ENCODE measurements around the gene CLDN20.

The CLDN20 gene

GRCh38 chr6:155234167-155234566, 29.6 kb upstream of the CLDN20 start:
- TF ChIP-seq CTCF (conservative IDR thresholded peaks at IDR 0.05) (no peak), ZFX (IDR thresholded peaks at IDR 0.05) (no peak)
- H3K27ac ChIP-seq: no peak overlapping the region

- TF ChIP-seq ZFX (IDR thresholded peaks at IDR 0.05) (no peak), CTCF (conservative IDR thresholded peaks at IDR 0.05) (no peak)
- no peak overlapping the region for H3K27ac ChIP-seq
These were observed 29.1 kb upstream of the CLDN20 start for GRCh38 chr6:155234687-155235086.

- H3K27ac ChIP-seq: no peak overlapping the region
- TF ChIP-seq CTCF (conservative IDR thresholded peaks at IDR 0.05) (no peak), ZFX (IDR thresholded peaks at IDR 0.05) (no peak)
These were observed 28.7 kb upstream of the CLDN20 start for GRCh38 chr6:155235087-155235486.

- no peak overlapping the region for H3K27ac ChIP-seq
- no peak for TF ChIP-seq ZFX (IDR thresholded peaks at IDR 0.05)
- TF ChIP-seq CTCF (conservative IDR thresholded peaks at IDR 0.05): no peak
These were observed 26.2 kb upstream of the CLDN20 start for GRCh38 chr6:155237613-155238012.

- H3K27ac ChIP-seq: no peak overlapping the region
These were observed 22.8 kb upstream of the CLDN20 start for GRCh38 chr6:155240905-155241600.

GRCh38 chr6:155241966-155242365, 21.8 kb upstream of the CLDN20 start:
- TF ChIP-seq CTCF (conservative IDR thresholded peaks at IDR 0.05) (no peak), ZFX (IDR thresholded peaks at IDR 0.05) (no peak)
- no peak overlapping the region for H3K27ac ChIP-seq

More at GRCh38 chr6:155240905-155241600, 22.8 kb upstream of the CLDN20 start:
- TF ChIP-seq ZFX (IDR thresholded peaks at IDR 0.05): no peak
- no peak for TF ChIP-seq CTCF (conservative IDR thresholded peaks at IDR 0.05)

- no peak for TF ChIP-seq CTCF (conservative IDR thresholded peaks at IDR 0.05)
- no peak for TF ChIP-seq ZFX (IDR thresholded peaks at IDR 0.05)
- H3K27ac ChIP-seq: no peak overlapping the region
These were observed 19.4 kb upstream of the CLDN20 start for GRCh38 chr6:155244434-155244833.
